Mucosa of rectum (tissue), 2 donors: ENCODE data around the gene INSC.

Source experiments
- H3K27ac ChIP-seq, 2 donors: one replicate each; pipeline ENCODE4 v1.7.0; 2013; ENCODE audit warnings: inconsistent platforms in 2 of 2, low read depth in 2 of 2, low read length in 2 of 2
- H3K27me3 ChIP-seq, 2 donors: one replicate each; pipeline ENCODE4 v1.7.0; 2013; ENCODE audit warnings: low read length in 2 of 2; ENCODE audit not compliant: control insufficient read depth in 2 of 2, insufficient read depth in 2 of 2
- H3K36me3 ChIP-seq, 2 donors: one replicate each; pipeline ENCODE4 v1.7.0; 2013; ENCODE audit warnings: low read length in 2 of 2; ENCODE audit not compliant: control insufficient read depth in 2 of 2, insufficient read depth in 2 of 2
- H3K4me1 ChIP-seq, 2 donors: one replicate each; pipeline ENCODE4 v1.7.0; 2013; ENCODE audit warnings: low read length in 2 of 2, mild to moderate bottlenecking in 1 of 2; ENCODE audit not compliant: control insufficient read depth in 2 of 2, insufficient read depth in 2 of 2
- H3K4me3 ChIP-seq, 2 donors: one replicate each; pipeline ENCODE4 v1.7.0; 2013; ENCODE audit warnings: low read length in 2 of 2
- H3K9ac ChIP-seq, 2 donors: one replicate each; pipeline ENCODE4 v1.7.0; 2013; ENCODE audit warnings: low read length in 2 of 2, low read depth in 1 of 2, mild to moderate bottlenecking in 1 of 2
- H3K9me3 ChIP-seq, 2 donors: one replicate each; pipeline ENCODE4 v1.7.0; 2013; ENCODE audit warnings: low read length in 2 of 2; ENCODE audit not compliant: control insufficient read depth in 2 of 2
- donor health status: healthy.
- donor health status: Normal muscosa, but diverticular disease.

Gene INSC

DNA sequence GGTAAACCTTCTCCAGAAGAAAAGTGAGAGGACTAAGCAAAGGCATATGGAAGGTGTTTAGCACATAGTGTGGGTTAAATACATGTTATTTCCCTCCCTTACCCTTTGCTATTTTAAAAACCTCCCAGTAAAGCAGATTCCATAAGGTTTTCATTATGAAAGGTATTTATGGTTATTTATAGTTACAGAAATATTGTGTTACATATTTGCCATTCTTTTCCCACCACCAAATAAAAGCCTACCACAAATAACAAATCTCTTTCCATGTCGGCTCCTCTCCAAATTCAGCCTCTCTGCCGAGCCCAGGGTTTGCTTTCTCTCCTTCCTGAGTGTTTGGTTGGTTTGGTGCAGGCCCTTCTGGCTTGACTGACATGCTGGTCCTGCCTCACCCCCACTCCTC is 64.4 kb downstream of the INSC start:
- Histone ChIP-seq H3K9me3 (no peaks in the 10 kb centered on the region), H3K36me3 (no peaks in the 10 kb centered on the region), H3K27ac (no peak overlapping the region), H3K27me3 (no peaks in the 10 kb centered on the region), H3K4me3 (no peak overlapping the region), H3K9ac (no peak overlapping the region), H3K4me1 (no peaks in the 10 kb centered on the region)

DNA sequence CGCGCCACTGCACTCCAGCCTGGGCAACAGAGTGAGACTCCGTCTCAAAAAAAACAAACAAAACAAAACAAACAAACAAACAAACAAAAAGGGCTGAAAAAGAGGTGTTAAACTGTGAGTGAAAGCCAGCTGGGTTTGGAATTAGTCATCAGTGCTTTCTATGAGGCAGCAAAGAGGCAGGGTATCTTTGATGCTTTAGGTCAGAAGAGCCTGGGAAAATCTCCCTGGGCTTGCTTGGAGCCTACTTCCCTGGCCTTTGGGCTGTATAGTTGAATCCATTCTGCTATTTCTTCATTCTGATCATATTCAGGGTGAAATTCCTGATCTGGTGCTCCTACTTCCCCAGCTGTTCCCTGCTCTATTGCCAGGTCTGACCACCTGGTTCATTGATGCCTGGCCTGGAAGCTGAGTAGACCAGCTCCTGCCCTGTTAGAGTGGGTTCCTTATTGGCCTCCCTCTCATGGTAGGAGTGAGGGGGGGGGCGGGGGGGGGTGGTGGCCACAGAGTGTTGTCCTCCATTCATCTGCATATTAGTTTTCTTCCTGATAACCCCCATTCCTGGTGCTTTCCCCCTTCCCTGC is 65.6 kb downstream of the INSC start:
- no peaks in the 10 kb centered on the region for H3K36me3 ChIP-seq
- no peak overlapping the region for H3K4me3 ChIP-seq
- no peaks in the 10 kb centered on the region for H3K9me3 ChIP-seq
- no peaks in the 10 kb centered on the region for H3K27me3 ChIP-seq
- no peak overlapping the region for H3K9ac ChIP-seq
- H3K27ac ChIP-seq = no peak overlapping the region
- H3K4me1 ChIP-seq = no peaks in the 10 kb centered on the region

DNA sequence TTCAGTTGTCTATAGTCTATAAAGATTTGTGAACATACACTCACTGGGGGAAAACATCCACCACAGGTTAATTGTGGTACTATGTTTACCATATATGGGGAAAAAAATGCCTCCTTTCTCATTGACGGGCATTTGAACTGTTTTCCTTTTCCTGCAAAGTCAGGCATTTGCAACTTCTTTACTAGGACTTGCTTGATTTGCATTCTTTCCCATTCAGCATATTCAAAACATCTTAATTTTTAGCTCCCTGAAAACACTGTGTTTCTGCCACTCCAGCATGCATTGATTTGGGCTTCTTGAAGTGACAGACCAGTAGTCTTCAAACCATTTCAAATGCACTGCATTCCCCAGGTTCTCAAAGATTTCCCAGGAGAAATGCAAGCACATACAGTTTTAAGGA is 67.6 kb downstream of the INSC start:
- H3K27ac ChIP-seq = no peak overlapping the region
- no peak overlapping the region for H3K4me3 ChIP-seq
- no peaks in the 10 kb centered on the region for H3K9me3 ChIP-seq
- H3K36me3 ChIP-seq = no peaks in the 10 kb centered on the region
- no peaks in the 10 kb centered on the region for H3K27me3 ChIP-seq
- H3K4me1 ChIP-seq = no peaks in the 10 kb centered on the region
- H3K9ac ChIP-seq = no peak overlapping the region

DNA sequence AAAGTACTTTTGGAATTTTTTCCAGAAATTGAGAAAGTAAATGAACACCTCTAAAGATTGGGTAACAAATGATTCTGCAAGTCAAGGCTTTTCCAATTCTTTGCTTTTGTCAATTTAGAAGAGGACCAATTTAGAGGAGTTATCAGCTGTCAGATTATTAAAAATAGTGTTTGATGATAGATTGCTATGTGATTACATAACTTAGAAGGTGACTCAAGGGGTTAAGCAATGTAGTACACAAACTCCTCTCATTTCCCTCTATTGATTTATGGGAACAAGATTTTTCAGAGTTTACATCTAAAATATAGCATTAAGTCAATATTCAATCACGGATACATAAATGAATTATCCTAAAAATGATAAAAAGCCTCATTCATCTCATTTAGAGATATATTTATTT is 70.3 kb downstream of the INSC start:
- Histone ChIP-seq H3K9ac (no peak overlapping the region), H3K27me3 (no peaks in the 10 kb centered on the region), H3K4me1 (no peaks in the 10 kb centered on the region), H3K27ac (no peak overlapping the region), H3K9me3 (no peaks in the 10 kb centered on the region), H3K4me3 (no peak overlapping the region), H3K36me3 (no peaks in the 10 kb centered on the region)

DNA sequence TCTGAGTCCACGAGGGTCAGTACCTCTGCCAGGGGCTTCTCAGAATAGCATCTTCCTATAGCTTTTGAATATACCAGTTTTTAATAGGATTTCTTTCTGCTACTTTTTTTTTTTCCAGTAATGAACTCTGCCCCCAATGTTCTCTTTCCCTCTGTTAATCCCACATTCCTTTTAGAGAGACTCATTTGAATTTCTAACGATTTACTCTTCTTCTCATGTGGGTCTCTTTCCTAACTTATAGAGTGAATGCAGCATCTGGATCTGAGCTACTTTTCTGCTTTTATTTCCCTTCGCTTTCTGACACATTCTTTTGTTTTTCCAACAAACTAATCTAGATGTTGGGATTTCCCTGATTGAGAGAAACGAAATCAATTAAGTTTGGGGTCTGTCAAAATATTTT is 71.4 kb downstream of the INSC start:
- Histone ChIP-seq H3K27me3 (no peaks in the 10 kb centered on the region), H3K4me1 (no peaks in the 10 kb centered on the region), H3K9ac (no peak overlapping the region), H3K27ac (no peak overlapping the region), H3K4me3 (no peak overlapping the region), H3K36me3 (no peaks in the 10 kb centered on the region), H3K9me3 (no peaks in the 10 kb centered on the region)

DNA sequence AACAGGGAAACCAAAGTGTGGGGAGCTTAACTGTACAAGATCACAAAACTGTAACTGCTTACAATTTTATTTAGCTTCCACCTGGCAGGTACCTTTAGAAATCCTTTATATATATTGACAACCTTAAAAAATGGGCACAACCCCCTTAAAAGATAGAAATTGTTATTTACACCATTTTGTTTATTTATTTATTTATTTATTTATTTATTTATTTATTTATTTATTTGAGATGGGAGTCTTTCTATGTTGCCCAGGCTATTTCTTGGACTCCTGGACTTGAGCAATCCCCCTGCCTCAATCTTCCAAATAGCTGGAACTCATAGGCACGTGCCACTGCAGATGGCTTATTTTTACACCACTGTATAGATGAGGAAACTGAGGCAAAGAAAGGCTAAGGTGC is 74.5 kb downstream of the INSC start:
- Histone ChIP-seq H3K4me1 (no peaks in the 10 kb centered on the region), H3K9me3 (no peaks in the 10 kb centered on the region), H3K27ac (no peak overlapping the region), H3K27me3 (no peaks in the 10 kb centered on the region), H3K4me3 (no peak overlapping the region), H3K36me3 (no peaks in the 10 kb centered on the region), H3K9ac (no peak overlapping the region)

DNA sequence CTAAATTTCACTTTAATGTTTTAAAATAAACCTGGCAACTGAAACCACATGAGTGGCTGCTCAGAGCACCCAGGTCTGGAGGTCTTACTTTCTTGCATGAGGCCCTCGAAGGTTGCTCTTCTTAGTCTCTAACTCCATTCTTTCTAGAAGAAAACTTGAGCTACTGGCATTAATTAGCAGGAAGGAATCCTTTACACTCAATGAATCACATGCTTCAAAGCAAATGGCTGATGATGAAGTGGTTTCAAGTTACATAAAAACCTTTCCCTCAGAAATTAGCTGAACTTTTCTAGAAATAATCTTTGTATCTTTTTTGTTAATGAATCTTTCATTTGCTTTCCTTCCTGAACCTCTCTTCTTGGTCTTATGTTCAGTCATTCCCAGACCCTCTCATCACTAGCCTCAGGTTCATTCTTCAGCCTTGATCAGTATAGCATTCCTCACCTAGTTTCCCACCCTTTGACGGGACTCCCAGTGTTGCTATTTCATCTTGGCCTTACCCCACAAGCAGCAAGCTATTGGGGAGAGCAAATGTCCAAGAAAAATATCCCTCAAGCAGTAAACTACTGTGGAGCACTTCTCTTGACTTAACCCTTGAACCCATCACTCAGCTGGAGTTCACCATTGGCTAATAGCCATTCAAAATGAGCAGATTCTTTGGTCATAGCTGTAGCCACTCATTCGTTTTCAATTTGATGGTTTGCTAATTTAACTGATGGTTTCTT is 75.1 kb downstream of the INSC start:
- no peaks in the 10 kb centered on the region for H3K27me3 ChIP-seq
- H3K36me3 ChIP-seq = no peaks in the 10 kb centered on the region
- H3K4me1 ChIP-seq = peaks cover 0 to 2% of the 10 kb centered on the region in 2 donors
- no peak overlapping the region for H3K27ac ChIP-seq
- H3K9me3 ChIP-seq = no peaks in the 10 kb centered on the region
- no peak overlapping the region for H3K9ac ChIP-seq
- H3K4me3 ChIP-seq = no peak overlapping the region

DNA sequence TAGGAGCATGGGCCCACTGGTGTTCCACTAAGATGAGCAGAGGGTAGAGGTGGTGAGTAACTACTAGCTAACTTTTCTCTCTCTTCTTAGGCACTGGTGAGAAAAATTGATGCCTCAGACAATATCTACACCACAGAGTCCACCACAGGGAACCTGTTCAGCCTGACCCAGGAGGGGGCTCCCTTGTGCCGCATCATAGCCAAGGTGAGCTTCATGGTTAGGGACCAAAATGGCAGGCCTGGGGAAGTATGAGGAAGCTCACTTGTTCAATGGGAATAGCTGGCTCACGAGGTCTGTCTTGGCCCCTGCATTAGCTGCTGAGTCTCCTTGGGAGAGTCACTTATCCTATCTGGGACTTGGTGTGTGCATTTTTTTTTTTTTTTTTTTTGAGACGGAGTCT is 75.9 kb downstream of the INSC start:
- H3K36me3 ChIP-seq = no peaks in the 10 kb centered on the region
- no peaks in the 10 kb centered on the region for H3K9me3 ChIP-seq
- H3K4me1 ChIP-seq = peaks cover 0 to 8% of the 10 kb centered on the region in 2 donors
- H3K9ac ChIP-seq = no peak overlapping the region
- no peaks in the 10 kb centered on the region for H3K27me3 ChIP-seq
- H3K4me3 ChIP-seq = no peak overlapping the region
- H3K27ac ChIP-seq = no peak overlapping the region

DNA sequence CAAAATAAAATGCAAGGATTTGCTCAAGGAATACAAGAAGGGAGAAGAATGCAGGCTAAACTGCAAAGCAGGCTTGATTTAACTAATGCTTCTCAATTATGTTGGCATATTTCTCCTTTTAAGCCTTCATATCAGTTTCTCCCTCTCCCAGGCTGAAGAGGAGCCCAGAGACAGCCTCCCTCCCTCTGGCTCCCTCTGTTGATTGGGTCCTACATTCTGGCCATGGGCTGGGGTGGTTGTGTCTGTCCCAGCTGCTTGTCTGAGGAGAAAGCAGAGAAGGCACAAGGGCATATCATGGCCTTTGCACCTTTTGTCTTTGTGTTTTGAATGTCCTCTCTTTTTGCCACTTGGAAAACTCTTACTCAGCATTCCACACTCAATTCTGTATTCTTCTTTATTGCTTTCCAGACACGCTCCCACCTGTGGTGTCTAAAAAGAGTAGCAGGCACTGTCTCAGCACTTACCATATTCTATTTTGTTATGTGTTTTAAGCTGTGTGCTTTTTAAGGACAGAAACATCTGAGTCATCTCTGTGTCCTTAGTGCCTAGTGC is 77.4 kb downstream of the INSC start:
- Histone ChIP-seq H3K9ac (no peak overlapping the region), H3K27me3 (no peaks in the 10 kb centered on the region), H3K4me1 (peaks cover 4 to 12% of the 10 kb centered on the region in 2 donors), H3K9me3 (no peaks in the 10 kb centered on the region), H3K36me3 (no peaks in the 10 kb centered on the region), H3K27ac (no peak overlapping the region), H3K4me3 (no peak overlapping the region)

DNA sequence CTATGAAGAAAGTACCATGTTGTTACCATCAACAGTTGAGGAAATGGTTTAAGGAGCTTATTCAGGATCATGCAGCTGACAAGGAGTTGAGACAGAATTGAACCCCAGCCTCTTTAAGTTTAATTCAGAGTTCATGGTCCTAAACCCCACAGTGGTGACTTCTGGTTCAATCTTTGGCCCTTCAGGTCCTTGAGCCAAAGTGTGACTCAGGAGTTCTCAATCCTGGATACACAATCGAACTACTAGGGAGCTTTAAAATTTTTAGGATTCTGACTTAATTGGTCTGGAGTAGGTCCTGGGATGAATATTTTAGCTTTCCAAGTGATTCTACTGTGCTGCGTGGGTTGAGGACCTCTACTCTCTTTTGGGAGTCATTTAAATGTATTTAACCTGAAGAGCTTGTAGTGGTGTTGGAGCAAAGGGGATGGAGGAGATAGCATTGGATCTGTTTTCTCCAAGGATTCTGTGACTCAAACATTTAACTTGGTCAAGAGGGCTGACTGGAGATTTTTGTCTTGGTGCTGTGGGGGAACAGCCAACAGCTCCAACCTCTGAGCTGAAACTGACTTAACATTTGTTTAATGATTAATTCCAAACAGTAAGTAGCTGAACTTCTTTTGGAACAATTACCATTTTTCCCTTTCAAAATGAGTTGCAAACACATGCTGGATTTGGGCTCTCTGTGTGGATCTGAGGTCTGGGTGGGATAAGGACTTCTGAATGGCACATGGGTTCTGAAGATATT is 80.1 kb downstream of the INSC start:
- Histone ChIP-seq H3K4me3 (no peak overlapping the region), H3K36me3 (no peaks in the 10 kb centered on the region), H3K27me3 (no peaks in the 10 kb centered on the region), H3K9ac (no peak overlapping the region), H3K27ac (peak overlapping the region in 1 of 2 donors; percentile 2), H3K4me1 (peaks cover 4 to 12% of the 10 kb centered on the region in 2 donors), H3K9me3 (no peaks in the 10 kb centered on the region)
